Stimulated activated naive CD4-positive, alpha-beta T cell (primary cell): Measurements from ENCODE around the gene NGB.

ENCODE experiments used
- DNase-seq, 6 experiments: peaks; one replicate each; lab custom pipeline; 2025; lab: John Stamatoyannopoulos, UW

The NGB gene

GRCh38 chr14:77231721-77232120 is 39.3 kb downstream of the NGB start:
- DNase-seq, result no peak

DNA sequence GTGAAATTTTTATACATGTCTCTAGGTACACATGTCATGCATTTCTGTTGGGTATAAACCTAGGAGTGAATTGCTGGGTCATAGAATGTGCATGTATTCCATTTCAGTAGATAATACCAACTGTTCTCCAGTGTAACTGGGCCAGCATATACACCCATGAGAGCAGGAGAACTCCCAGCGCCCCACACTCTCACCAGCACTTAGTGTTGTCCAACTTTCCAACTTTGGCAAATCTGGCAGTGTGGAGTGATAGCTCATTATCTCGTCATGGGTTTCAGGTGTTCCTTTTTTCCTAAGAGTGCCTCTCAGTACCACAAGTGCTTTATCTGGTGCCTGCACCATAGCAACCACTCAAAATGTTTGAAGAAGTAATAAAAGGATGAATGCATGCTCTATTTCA is 40.1 kb downstream of the NGB start:
- no peak for DNase-seq

- DNase-seq, result no peak
Measured at GRCh38 chr14:77228056-77228455, 43.0 kb downstream of the NGB start.

DNA sequence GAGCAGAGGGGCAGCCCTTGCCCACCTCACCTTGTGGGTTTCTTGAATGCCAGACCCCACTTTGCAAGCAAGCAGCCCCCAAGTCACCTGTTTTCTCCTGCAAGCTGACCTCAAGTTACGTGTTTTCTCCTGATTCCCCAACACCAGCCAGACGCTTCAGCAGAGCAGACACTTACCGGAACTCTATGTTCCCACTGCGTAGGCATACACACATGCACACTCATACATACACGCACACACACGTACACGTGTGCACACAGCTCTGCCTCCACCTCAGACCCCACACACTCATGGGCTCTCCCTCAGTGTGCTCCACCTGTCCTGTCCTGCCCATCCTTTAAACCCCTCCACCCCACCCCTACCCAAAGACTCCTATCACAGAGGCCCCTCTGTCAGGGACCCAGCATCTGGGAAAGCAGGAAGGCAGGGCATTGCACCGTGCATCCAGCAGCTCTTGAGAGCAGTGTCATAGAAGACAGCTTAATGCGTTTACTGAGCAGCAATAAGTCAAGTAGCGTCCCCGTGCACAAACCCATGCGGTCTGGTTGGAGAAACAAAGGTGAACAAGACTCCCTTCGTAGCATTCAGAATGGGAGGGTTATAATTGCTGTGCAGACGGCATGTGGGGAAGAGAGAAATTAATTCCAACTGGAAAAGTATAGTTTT is 45.0 kb downstream of the NGB start:
- DNase-seq, result no peak

GRCh38 chr14:77225254-77225653 is 45.8 kb downstream of the NGB start:
- DNase-seq, result no peak

DNA sequence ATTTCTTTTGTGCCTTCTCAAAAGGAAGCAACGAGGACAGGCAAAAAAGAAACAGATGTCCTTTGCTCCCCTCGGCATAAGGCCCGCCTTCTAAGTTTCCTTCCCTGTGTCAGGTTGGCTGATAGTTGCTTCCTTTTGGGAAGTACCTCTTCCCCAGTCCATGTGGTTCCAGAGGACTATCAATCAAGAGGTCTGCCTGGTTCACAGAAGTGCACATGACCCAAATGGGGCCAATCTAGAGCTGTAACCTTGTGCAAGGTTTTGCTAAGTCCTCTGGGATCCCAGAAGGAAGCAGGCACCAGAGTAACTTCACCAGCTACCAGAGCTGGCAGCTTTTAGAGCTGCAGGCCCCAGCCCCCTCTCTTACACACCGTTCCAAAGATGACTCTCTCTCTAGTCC is 46.8 kb downstream of the NGB start:
- no peak for DNase-seq

DNA sequence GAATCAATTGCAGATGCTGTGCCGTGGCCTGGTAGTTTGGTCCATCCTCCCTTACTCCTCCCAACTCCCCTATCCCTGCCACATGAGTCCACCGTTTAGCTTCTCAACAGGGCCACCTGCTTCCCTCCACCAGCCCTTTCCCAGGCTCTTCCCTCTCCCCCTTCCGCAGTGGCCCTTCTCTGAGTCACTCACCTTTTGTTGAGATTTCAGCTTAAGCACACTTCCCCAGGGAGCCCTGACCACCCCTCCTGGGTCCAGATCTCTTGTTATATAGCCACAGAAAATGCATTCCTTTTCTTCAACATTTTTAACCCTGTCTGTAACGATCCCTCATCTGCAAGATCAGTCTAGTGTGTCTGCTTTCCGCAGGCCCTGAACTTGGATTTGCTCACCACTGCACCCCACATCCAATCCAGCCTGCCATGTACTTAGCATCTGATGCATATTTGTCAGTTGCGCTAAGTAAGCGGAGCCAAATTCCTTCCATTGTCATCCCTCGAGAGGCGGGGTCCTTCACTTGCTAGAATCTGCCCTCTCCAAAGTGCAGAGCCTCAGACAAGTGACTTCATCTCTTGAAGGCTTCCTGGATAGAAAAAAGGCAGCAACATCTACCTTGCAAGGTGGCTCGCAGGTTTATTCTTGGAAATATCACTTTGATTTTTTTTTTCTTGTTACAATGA is 48.3 kb downstream of the NGB start:
- DNase-seq, result no peak

- no peak for DNase-seq
Measured at GRCh38 chr14:77221241-77221871, 49.6 kb downstream of the NGB start.

DNA sequence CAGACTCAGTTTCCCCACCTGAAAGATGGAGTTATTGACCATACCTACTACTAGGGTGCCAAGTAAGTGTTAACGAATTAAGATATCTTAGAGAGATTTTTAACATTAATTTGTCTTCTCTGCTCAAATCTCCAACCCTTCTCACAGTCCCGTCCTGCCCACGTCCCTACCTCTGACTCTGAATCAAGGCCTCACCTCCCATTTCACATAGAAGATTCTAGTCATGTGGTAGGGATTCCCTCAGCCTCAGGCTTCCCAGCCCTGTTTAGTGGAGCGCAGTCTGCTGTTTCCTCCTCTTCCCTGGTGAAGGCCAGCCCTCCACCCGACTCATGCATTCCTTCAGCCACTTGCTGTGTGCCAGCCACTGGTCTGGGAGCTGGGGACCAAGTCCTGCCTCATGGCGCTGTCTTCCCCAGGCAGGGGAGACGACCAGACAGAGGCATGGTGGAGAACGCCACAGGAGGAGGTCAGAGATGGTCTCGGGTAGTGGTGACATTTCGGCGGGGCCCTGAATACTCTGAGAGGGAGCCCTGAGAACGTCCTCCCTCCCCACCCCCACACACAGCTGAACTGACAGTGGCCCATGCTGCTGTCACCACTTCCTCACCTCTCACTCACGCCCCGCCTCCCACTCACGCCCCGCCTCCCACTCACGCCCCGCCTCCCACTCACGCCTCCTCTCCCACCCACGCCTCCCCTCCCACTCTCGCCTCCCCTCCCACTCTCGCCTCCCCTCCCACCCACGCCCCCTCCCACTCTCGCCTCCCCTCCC is 50.6 kb downstream of the NGB start:
- no peak for DNase-seq

DNA sequence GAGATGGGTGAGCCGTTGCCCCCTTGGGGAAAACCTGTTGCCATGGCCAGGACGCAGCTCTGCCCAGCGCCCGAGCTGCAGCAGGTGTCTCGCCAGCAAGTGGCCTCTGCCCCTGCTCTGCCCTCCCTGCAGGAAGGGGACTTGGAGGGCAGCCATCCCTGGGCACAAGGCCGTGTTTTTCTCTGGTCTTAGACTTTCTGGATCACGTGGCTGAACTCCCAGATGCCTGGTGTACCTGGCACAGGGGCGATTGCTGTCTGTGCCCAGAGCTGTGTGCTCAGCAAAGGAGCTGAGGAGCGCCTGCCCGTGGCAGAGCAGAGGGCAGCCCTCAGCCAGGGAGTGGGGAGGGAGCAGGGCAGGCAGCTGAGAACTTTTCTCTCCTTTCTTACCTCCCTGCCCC is 51.4 kb downstream of the NGB start:
- no peak for DNase-seq

GRCh38 chr14:77217551-77217950 is 53.5 kb downstream of the NGB start:
- DNase-seq, result no peak
